Epidermal melanocyte (primary cell): Measurements from ENCODE around the gene HEXD.

Source experiments
- DNase-seq: peaks from one replicate; pipeline ENCODE4 v3.0.0; 2011; ENCODE audit warnings: low spot score; ENCODE audit not compliant: insufficient read length

The HEXD gene

DNA sequence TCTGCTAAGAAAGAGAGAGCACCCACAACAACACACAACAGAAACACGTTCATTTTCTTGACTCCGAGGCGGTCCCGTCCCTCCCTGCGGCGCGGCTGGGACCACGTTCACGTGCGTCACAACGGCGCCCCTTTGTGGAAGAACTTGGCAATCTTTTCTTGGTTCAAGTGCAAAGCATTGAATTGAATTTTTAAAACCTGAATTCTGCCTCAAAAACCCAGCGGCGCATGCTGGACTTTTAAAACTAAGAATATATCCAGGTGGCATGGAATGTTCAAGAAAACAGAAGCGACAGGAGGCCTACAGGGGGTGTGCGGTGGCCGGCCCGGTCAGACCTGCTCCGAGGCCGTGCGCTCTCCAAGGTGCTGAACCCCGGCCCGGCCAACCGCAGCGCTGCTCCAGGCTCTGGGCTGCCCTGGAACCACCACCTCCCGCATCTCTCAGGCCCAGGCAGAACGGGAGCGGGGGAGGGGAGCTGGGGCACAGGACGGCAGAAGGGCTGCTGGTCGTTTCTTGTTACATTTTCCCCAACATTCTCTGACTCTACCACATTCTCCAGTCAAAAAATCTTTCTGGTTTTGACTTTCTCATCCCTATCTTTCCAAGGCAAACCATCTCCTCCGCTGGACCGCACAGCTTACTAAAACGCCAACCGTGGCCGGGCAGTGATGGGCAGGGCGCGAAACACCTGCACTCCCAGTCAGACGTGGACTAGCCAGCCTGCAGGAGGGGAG is 3.4 kb upstream of the HEXD start:
- peak; percentile 88 for DNase-seq

DNA sequence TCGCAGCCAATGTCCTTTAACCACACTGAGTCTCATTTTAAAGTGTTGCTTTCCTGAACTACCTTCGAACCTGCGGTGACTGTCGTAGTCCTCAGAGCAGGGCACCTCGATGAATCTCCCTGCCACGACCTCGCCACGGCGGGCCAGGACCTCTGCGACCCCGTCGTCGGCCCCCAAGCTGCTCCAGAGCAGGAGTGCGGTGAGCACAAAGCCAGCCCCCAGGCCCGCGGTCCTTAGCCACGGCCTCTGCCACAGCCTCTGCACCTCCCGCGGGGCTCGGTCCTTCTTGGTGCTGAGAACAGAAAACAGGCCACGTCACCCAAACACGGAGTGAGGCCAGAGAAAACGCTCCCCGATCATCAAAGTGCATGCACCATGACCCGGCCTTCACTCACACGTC is 2.8 kb upstream of the HEXD start:
- no peak for DNase-seq

DNA sequence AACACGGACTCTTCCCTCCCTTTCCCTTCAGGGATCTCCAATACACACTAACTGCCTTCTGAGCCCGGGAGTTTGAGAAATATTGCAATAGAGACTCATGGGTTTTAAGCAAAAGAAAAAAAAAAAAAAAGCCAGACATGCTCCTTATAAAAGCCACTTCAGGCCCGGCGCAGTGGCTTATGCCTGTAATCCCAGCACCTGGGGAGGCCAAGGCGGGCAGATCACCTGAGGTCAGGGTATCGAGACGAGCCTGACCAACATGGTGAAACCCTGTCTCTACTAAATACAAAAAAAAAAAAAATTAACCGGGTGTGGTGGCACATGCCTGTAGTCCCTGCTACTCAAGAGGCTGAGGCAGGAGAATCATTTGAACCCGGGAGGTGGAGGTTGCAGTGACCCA is 2.4 kb upstream of the HEXD start:
- no peak for DNase-seq

DNA sequence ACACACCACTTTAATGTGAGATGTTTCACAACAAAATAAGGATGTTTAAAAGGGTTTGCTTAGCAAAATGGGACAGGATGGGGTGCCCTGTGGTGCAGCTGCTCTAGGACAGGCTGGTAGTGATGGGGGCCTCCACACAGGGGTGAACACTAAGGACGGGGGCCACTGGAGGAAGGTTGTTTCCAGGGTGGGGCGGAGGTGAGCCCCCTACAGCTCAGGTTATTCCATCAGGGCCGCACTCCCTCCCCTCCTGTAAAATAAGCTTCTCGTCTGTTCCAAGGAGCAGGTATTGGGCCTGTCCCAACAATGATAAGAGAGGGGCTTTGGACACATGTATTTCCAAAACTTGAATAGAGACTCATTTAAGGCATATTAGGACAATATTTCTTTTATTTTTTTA is 1.9 kb upstream of the HEXD start:
- DNase-seq = no peak

DNA sequence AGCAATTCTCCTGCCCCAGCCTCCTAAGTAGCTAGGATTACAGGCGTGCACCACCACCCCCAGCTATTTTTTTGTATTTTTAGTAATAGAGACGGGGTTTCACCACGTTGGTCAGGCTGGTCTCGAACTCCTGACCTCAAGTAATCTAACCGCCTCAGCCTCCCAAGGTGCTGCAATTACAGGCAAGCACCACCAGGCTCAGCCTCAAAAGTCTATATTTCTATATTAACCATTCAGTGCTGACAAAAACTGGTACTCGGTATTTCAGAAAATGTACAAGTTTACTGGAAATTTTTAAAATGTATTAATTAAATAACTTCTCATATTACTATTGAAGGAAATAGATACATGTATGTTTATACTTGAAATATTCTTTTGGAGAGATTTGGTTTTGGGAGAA is 1.4 kb upstream of the HEXD start:
- no peak for DNase-seq

DNA sequence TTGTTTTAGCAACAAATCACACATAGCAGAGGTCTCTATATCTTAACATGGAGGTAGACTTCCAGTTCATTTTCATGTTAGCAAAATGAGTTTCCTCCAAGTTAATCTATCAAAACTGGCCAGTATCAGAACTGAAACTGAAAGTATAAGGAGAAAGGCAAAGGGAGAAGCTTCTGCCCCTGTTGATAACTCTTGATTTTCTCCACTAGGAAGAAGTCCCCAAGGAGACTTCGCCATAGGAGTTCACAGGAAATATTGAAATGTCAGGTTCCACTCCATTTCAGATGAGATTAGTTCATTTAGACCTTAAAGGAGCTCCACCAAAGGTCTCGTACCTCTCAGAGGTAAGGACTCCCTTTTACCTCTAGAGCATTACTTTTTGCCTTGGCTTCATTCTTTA is 1.4 kb downstream of the HEXD start:
- DNase-seq = no peak

DNA sequence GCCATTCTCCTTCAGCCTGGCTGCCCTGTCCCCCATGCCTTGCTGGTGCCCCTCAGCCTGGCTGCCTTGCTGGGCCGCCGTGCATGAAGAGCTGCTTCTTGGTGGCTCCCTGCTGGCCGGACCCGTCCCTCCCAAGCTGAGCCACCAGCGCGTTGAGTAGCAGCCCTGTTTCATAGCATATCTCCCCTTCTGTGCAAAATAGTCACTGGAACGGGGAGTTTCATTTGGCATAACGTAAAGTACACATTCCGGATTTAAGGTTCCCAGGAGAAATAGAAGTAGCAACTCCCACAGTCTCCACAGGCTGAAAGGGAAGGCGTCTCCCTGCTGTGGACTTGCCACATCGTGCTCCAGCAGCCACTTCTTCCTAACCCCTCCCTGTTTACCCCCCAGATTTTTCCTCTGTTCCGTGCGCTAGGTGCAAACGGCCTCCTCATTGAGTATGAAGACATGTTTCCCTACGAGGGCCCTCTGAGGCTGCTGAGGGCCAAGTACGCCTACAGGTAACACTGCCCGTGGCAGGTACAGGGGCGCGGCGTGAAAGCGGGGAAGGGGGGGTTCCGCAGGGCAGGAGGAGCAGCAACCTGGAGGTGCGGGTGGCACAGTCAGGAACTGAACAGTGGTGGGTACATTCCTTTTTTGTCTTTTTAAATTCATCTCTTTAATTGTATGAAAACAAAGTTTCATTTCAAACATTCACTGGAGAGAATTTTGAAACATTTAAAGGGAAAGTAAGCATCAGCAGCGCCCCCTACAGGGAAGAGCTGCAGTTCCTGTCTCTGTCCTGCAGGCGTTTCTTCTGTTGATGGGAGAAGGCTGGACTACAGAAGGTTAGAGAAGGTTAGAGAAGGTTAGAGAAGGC is 6.1 kb downstream of the HEXD start:
- DNase-seq = no peak

DNA sequence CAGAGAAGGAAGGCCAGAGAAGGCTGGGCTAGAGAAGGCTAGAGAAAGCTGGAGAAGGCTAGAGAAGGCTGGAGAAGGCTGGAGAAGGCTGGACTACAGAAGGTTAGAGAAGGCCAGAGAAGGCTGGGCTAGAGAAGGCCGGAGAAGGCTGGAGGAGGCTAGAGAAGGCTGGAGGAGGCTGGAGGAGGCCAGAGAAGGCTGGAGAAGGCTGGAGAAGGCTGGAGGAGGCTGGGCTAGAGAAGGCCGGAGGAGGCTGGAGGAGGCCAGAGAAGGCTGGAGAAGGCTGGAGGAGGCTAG is 6.7 kb downstream of the HEXD start:
- no peak for DNase-seq

DNA sequence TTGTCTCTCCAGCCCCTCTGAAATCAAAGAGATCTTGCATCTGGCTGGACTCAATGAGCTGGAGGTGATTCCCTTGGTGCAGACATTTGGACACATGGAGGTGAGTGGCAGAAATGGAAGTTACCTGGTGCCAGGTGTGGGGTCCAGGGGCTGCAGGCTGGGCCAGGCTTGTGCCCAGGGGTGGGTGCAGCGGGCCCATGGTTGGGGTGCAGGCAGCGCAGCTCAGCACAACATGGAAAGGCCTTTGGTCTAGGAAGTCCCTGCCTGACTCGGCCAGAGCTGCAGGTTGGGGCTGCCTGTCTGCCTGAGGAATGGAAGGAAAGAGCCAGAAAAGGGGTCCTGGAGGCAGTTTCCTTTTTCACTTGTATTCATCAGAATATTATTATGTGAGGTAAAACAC is 10.4 kb downstream of the HEXD start:
- DNase-seq = no peak

DNA sequence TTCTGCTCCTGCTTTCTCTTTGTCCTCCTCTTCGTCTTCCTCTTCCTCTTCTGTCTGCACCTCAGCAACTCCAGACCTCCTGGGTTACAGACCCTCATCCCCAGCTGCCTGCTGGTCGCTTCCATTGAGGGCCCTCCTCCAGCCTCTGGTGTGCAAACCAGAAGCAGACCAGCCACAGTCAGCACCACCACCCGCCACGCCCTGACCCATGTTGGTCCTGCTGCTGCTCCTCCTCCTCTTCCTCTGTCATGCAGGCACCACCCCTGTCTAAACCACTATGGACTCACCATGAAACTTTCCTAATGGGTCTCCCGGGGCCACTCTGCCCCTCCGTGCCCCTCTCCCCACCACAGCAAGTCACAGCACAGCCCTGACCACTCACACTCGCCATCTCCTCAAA is 11.7 kb downstream of the HEXD start:
- DNase-seq = no peak

DNA sequence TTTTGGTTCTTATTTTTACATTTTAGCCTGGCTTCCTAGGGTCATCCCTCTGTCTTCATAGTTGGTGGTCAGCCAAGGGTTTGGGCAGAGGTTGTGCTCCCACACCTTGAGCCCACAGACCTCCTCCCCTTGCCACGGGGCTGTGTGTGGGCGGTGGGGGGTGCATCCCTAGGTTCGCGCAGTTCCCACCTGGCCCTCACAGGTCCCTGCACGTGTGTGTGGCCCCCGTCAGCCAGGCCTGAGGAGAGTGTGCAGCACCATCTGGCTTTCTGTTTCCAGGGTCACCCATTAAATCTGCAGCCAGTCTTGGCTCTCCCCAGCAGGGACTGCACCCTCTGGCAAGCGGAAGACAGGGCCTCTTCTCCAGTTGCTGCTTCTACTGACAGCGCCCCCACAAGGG is 13.9 kb downstream of the HEXD start:
- DNase-seq = no peak

DNA sequence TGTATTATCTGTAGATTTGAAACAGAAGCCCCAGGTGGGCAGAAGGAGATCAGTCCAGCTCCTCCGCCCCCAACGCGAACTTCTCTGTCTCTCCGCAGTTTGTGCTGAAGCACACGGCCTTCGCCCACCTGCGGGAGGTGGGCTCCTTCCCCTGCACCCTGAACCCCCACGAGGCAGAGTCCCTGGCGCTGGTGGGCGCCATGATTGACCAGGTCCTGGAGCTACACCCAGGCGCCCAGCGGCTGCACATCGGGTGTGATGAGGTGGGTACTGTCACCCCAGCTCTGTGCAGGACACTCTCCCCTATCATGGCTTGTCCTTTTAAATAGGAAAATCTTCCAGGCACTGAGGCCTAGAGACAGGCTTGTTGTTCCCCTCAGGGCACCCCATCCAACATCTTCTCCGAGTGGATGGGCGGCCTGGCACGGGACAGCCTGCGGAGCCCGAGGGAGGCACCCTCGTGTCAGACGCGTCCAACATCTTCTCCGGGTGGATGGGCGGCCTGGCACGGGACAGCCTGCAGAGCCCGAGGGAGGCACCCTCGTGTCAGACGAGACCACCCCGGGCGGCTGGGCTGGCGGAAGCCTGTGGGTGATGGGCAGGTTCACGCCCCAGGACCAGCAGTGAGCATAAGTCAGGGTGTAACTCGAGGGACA is 15.5 kb downstream of the HEXD start:
- no peak for DNase-seq

DNA sequence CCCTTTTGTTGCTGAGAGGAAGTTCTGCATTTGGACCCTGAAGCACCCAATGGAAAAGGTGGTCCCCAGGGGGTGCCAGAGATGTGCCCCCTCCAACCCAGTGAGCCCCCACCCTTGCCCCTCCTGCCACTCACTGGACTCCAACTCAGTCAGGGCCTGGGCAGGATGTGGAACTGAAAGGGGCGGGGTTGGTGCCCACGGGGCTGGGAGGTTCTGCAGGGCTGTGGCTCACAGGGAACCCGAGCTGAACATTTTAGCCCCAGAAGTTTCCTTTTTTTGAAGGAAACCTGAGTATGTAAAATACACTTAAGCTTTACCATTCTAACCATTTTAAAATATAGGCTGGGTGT is 16.0 kb downstream of the HEXD start:
- no peak for DNase-seq

DNA sequence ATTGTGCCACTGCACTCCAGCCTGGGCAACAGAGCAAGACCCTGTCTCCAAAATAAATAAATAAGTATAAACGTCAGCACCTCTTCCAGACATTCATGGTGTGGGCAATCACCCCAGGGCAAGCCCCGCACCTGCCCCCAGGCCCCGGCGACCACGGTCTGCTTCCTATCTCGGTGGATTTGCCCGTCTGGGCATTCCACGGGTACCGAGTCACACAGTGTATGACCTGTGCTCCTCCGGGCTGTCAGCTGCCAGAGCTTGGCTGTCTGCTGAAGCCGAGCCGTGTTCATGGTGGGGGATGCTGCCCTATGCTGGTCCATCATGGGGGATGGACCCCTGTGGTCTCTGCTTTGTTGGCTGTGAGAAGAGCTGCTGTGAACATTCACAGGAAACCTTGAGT is 17.0 kb downstream of the HEXD start:
- DNase-seq = no peak

DNA sequence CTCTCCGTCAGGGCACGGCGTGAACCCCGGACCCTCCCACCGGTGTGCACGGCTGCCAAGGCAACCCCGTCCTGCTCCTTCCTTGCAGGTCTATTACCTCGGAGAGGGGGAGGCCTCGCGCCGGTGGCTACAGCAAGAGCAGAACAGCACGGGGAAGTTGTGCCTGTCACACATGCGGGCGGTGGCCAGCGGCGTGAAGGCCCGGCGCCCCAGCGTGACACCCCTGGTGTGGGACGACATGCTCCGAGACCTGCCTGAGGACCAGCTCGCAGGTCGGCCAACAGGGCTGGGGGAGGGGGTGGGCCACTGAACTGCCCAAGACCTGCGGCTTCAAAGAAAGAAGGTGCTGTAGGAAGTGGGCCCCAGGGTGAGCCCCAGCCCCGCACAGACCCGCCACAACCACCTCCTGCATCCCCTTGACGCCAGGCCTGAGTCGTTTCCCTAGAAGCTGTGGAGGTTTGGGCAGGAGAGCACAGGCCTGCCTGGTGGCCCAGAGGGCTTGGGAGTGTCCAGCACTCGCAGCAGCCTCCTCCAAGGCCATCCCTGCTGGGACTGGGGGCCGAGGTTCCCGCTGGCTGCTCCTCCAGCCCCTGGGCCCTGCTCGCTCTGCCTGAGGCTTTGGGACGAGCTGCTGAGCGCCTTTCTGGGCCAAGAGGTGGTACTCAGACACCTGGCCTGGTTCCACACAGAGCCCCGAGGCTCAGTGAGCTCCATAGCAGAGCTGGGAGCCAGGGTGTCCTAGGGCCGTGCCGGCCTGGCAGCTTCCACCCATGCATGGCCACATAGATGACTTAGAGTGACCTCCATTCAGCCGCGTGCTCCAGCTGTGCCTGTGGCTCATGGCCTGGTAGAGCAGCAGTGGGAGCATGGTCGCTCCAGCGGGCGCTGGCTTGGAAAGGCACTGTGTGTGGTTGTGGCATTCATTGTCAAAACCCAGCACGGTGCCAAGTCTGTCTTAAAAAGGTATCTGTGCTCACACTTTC is 17.7 kb downstream of the HEXD start:
- DNase-seq = no peak

DNA sequence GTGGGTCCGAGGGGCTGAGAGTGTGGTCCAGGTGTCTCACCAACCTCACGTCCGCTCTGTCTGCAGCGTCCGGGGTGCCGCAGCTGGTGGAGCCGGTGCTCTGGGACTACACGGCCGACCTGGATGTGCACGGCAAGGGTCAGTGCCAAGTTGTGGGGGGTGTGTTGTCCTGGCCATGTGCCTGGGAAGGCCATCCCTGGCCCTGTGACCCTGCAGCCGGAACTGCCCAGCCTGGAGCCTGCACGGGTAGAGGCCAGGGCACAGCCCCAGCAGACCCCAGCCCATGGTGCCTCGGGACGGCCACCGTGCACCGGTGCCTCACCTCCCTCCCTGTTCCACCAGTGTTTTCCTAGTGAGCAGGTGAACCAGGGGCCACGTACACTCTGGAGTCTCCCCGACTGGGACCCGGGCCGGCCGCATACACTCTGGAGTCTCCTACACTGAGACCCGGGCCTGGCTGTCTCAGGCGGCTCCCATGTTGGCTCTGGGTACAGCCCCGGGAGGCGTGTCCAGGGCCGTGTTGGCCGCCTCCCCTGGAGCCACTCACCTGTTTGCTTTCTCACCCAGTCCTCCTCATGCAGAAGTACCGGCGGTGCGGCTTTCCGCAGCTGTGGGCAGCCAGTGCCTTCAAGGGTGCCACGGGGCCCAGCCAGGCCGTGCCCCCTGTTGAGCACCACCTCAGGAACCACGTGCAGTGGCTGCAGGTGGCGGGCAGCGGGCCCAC is 18.6 kb downstream of the HEXD start:
- DNase-seq = no peak

DNA sequence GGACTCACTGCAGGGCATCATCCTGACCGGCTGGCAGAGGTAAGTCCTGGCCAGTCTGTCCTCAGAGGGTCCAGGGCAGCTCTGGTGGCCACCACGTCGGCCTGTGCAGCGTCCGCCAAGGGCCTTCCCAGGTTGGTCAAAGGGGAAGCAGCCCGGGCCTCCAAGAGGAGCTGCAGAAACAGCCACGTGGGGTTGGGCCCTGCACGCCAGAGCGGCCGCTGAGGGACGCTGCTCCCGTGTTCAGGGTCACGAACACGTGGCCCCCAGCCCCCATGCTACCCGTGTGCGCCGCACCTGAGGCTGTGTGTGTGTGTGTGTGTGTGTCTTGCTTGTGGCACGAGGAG is 19.1 kb downstream of the HEXD start:
- DNase-seq = no peak

DNA sequence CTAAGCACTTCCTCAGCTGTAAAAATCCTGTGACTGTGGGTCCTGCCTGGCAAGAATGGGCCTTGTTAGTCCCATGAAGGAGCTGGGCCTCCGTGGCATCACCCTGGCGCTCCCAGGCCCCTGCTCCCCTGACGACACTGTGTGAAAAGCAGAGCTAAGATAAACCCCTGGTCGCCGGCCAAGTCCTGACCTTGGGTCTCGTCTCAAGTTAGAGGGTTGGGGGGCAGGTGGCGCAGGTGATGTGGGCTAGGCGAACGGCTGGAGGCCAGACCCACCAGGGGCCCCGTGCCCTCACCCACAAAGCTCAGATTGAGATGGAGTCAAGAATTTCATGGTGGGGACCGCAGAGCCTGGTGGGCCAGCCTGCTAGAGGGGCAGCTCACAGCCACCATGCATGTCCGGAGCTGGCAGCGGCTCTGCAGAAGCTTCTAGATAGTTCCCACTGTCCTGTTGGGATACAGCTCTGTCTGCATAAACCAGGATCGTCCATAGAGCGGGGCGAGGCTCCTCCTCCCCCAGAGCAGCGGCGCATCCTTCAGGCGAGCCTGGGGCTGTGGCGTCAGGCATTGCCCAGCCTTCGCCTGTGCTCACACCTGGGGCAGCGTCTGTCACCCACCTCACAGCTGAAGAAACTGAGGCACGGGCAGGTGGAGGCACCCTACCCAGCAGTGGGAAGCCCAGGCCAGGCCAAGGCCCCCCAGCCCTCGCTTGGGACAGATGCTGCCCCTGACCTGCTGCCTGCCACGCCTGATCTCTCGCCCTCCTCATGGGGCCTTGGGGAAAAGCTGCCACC is 20.4 kb downstream of the HEXD start:
- DNase-seq = no peak

DNA sequence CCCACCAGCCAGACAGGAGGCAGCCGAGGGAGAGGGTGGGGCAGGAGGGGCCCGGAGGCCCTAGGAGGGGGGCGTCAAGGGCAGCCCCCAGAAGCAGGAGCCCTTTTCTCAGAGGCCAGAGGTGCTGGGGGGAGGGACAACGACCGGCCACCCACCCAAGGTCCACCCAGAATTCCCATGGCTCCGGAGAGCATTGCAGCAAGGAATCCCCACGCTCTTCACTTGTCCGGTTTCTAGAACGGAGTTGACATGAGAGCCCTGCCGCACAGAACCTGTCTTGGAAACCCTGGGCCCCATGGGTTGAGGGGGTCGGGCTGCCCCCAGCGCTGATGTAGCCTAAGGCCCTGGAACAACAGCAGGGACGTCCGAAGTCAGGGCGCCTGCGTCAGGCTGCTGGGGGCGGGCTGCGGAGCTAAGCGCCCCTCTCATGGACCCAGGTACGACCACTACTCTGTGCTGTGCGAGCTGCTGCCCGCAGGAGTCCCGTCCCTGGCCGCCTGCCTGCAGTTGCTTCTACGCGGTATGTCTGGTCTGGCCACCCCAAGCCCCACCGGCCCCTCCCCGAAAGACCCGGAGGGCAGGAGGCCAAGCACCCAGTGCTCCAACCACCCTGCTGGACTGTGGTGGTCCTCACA is 21.2 kb downstream of the HEXD start:
- DNase-seq = no peak
